Measurements from ENCODE around the gene SLC24A3.
"Not testable (repeated sequence)": the region's sequence is repeated elsewhere in the genome, so short reads cannot be mapped to it uniquely, and the experiment has no call there.

Gene SLC24A3

GRCh38 chr20:19678591-19678990 lies 466.1 kb downstream of the SLC24A3 start:
- DNase-seq (ENCODE audit: low read depth in 2 of 2): not testable (repeated sequence)

GRCh38 chr20:19679900-19680495 lies 467.6 kb downstream of the SLC24A3 start:
- DNase-seq (ENCODE audit: low read depth in 2 of 2): no peak

- DNase-seq (ENCODE audit: low read depth in 2 of 2): no peak
These were observed 469.8 kb downstream of the SLC24A3 start for GRCh38 chr20:19682249-19682648.

GRCh38 chr20:19683188-19683587 lies 470.7 kb downstream of the SLC24A3 start:
- no peak for DNase-seq (ENCODE audit: low read depth in 2 of 2)

GRCh38 chr20:19683822-19684221 lies 471.4 kb downstream of the SLC24A3 start:
- no peak for DNase-seq (ENCODE audit: low read depth in 2 of 2)

- no peak for DNase-seq (ENCODE audit: low read depth in 2 of 2)
These were observed 475.8 kb downstream of the SLC24A3 start for GRCh38 chr20:19688031-19688806.

- no peak for DNase-seq (ENCODE audit: low read depth in 2 of 2)
These were observed 478.0 kb downstream of the SLC24A3 start for GRCh38 chr20:19690462-19690861.

GRCh38 chr20:19691125-19691524 lies 478.7 kb downstream of the SLC24A3 start:
- no peak for DNase-seq (ENCODE audit: low read depth in 2 of 2)

- no peak for DNase-seq (ENCODE audit: low read depth in 2 of 2)
These were observed 479.7 kb downstream of the SLC24A3 start for GRCh38 chr20:19692100-19692499.

GRCh38 chr20:19692685-19693119 lies 480.3 kb downstream of the SLC24A3 start:
- peak; percentile 5 to 47 for DNase-seq (ENCODE audit: low read depth in 2 of 2)

GRCh38 chr20:19693508-19693907 lies 481.1 kb downstream of the SLC24A3 start:
- DNase-seq (ENCODE audit: low read depth in 2 of 2): no peak

GRCh38 chr20:19695081-19695480 lies 482.6 kb downstream of the SLC24A3 start:
- DNase-seq (ENCODE audit: low read depth in 2 of 2): no peak

GRCh38 chr20:19696620-19697019 lies 484.2 kb downstream of the SLC24A3 start:
- DNase-seq (ENCODE audit: low read depth in 2 of 2): no peak

GRCh38 chr20:19697415-19697814 lies 485.0 kb downstream of the SLC24A3 start:
- no peak for DNase-seq (ENCODE audit: low read depth in 2 of 2)

- DNase-seq (ENCODE audit: low read depth in 2 of 2): no peak
These were observed 486.9 kb downstream of the SLC24A3 start for GRCh38 chr20:19699180-19699971.

- no peak for DNase-seq (ENCODE audit: low read depth in 2 of 2)
These were observed 489.0 kb downstream of the SLC24A3 start for GRCh38 chr20:19701429-19701828.

- DNase-seq (ENCODE audit: low read depth in 2 of 2): no peak
These were observed 494.0 kb downstream of the SLC24A3 start for GRCh38 chr20:19706463-19706862.

- DNase-seq (ENCODE audit: low read depth in 2 of 2): no peak
These were observed 497.3 kb downstream of the SLC24A3 start for GRCh38 chr20:19709635-19710335.

GRCh38 chr20:19710336-19711120 lies 498.1 kb downstream of the SLC24A3 start:
- no peak for DNase-seq (ENCODE audit: low read depth in 2 of 2)

GRCh38 chr20:19711126-19711525 lies 498.7 kb downstream of the SLC24A3 start:
- DNase-seq (ENCODE audit: low read depth in 2 of 2): no peak

GRCh38 chr20:19712721-19713260 lies 500.3 kb downstream of the SLC24A3 start:
- no peak for DNase-seq (ENCODE audit: low read depth in 2 of 2)
